Sigmoid colon (tissue), 7 donors: ENCODE measurements around the gene WDFY4. TPM values are rescaled to one million over a fixed set of nuclear protein-coding genes. Genes with fewer than 3 reads are reported as not detected.

Experiments used
- DNase-seq: peaks from one replicate; pipeline ENCODE4 v3.0.0-alpha.2; 2019
- H3K27ac ChIP-seq, 4 donors: fragments of 200-600 bp; sonication (generic); one replicate each; pipeline ENCODE4 v1.5.1; 2016 to 2019; ENCODE audit warnings: mild to moderate bottlenecking in 1 of 4
- H3K27me3 ChIP-seq, 3 donors: fragments of 200-600 bp; sonication (generic); one replicate each; pipeline ENCODE4 v1.5.1; 2019; ENCODE audit warnings: mild to moderate bottlenecking in 1 of 3
- H3K36me3 ChIP-seq, 4 donors: fragments of 200-600 bp; sonication (generic); one replicate each; pipeline ENCODE4 v1.5.1; 2016 to 2019
- H3K4me1 ChIP-seq, 4 donors: fragments of 200-600 bp; sonication (generic); one replicate each; pipeline ENCODE4 v1.5.1; 2017 to 2019
- H3K4me3 ChIP-seq, 4 donors: fragments of 200-600 bp; sonication (generic); one replicate each; pipeline ENCODE4 v1.5.1; 2017 to 2019; ENCODE audit warnings: mild to moderate bottlenecking in 2 of 4, moderate library complexity in 1 of 4
- H3K9me3 ChIP-seq, 4 donors: fragments of 200-600 bp in 3 of 4; sonication (generic) in 3 of 4; one replicate each; pipeline versions ENCODE4 v1.5.1 to v1.6.1; 2013 to 2019
- EP300 ChIP-seq, 4 donors: sonication (generic); formaldehyde crosslinking; IDR thresholded peaks; one replicate each; pipeline ENCODE4 v1.6.1; 2017; ENCODE audit warnings: antibody characterized with exemption in 4 of 4
- POLR2A ChIP-seq, 2 donors: fragments of 450-650 bp; IDR thresholded peaks; one replicate each; pipeline ENCODE4 v1.6.1; 2016; ENCODE audit warnings: antibody characterized with exemption in 2 of 2, mild to moderate bottlenecking in 2 of 2, moderate library complexity in 2 of 2
- POLR2AphosphoS5 ChIP-seq, 4 donors: sonication (generic); formaldehyde crosslinking; IDR thresholded peaks; one replicate each; pipeline ENCODE4 v1.6.1; 2017; ENCODE audit warnings: antibody characterized with exemption in 4 of 4
- WGBS, 2 donors: extraction: QIAGEN DNeasy Blood & Tissue Kit; methylation state at CpG; one replicate each; pipeline ENCODE4 v1.1.7; 2013; 5-methylcytosine and 5-hydroxymethylcytosine counted together
- intact Hi-C: fragments of 100-400 bp; cut with DNase I; formaldehyde crosslinking; loops from one replicate; pipeline ENCODE4 v1.15.1; 2023
- polyA plus RNA-seq, 3 donors: library from polyadenylated mRNA; stranded (reverse); fragments of 200-250 nt; gene quantifications; one replicate each; pipeline ENCODE4 v1.2.3, GENCODE V29; 2013
- total RNA-seq, 4 donors: library from RNA; depleted of rRNA; stranded (reverse); fragments of >200 nt; gene quantifications; one replicate each; pipeline ENCODE4 v1.1.0, GENCODE V29; 2016
- TF ChIP-seq, protein P1 (sequence below), 4 experiments: fragments of 450-650 bp in 3 of 4; fragments of 200-600 bp in 1 of 4; IDR thresholded peaks; one replicate each; pipeline ENCODE4 v1.5.1; 2016 to 2019; ENCODE audit warnings: antibody characterized with exemption in 4 of 4, mild to moderate bottlenecking in 3 of 4, moderate library complexity in 2 of 4
- donor health status: healthy with polysubstance abuse.
- donor health status: Bipolar disorder and iron deficiency.
- donor health status: healthy.

WDFY4 gene
- total and polyA plus RNA-seq, 7 donors, result 0.60 to 18.6 (median 2.5) TPM

DNA sequence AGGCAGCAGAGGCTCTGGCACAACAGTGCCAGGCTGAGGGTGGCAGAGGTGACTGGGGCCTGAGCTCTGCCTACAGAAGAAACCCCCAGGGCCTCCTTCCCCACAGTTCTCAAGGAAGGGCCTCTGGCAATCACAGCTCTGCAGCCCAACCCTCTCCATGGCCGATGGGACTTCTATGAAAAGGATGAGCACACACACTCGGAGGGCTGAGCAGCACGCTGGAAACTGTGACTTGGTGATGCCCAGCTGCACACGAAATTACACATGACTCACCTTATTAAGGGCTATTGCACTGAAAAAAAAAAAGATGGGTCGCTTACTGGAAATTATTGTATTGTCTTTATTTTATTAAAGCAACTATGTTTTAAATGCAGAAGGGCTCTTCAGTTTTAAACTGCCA, 297.9 kb downstream of the WDFY4 start:
- Histone ChIP-seq H3K36me3 (no peaks in the 10 kb centered on the region), H3K27ac (no peak overlapping the region), H3K4me3 (no peak overlapping the region), H3K27me3 (no peaks in the 10 kb centered on the region), H3K4me1 (peaks cover 0 to 5% (median 2%) of the 10 kb centered on the region in 4 donors), H3K9me3 (no peaks in the 10 kb centered on the region)
- 77 to 89% methylated on average over 5 of the region's 5 CpGs for WGBS, 2 donors
- intact Hi-C loops, result loop anchor here (5.0 to 10.0 kb wide), 2 partner anchors 180 to 532 kb away; no protein-coding TSS in a partner anchor
- no peak for TF ChIP-seq EP300 (IDR thresholded peaks at IDR 0.05)
- TF ChIP-seq, protein P1, sequence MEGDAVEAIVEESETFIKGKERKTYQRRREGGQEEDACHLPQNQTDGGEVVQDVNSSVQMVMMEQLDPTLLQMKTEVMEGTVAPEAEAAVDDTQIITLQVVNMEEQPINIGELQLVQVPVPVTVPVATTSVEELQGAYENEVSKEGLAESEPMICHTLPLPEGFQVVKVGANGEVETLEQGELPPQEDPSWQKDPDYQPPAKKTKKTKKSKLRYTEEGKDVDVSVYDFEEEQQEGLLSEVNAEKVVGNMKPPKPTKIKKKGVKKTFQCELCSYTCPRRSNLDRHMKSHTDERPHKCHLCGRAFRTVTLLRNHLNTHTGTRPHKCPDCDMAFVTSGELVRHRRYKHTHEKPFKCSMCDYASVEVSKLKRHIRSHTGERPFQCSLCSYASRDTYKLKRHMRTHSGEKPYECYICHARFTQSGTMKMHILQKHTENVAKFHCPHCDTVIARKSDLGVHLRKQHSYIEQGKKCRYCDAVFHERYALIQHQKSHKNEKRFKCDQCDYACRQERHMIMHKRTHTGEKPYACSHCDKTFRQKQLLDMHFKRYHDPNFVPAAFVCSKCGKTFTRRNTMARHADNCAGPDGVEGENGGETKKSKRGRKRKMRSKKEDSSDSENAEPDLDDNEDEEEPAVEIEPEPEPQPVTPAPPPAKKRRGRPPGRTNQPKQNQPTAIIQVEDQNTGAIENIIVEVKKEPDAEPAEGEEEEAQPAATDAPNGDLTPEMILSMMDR (IDR thresholded peaks at IDR 0.05), result no peak
- no peak for TF ChIP-seq POLR2A (IDR thresholded peaks at IDR 0.05)
- no peak for TF ChIP-seq POLR2AphosphoS5 (IDR thresholded peaks at IDR 0.05)
- no peak for DNase-seq

DNA sequence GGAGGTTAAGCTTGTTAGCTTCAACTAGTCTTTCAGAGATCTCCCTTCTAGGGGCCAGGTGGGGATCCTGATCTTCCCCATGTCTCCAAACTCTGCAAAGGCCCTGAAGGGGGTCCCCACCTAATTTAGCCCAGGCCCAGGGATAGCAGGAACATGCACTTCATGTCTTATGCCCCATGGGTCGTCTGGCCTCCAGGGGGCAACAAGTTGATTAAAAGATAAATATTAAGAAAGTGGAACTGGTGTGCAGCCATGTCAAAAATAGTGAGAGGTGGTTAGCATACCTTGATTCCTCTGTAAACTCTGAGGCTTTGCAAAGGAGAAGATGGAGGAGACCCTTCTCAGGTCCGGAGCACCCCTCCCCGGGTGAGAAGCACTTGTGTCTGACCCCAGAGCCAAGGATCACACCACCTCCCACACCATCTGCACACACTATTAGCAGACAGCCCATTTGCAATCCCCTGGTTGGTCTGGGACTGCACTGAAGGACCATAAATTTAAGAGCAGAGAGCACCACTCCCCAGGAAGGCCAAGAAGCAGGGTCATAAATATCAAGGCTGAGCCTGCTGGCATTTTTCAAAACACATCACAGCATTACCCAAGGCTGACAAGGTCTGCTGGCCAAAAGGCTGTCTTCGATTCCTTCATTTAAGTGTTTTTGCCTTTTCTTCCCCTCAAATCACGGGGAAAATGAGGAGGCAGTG, 299.1 kb downstream of the WDFY4 start:
- intact Hi-C loops, result loop anchor here (5.0 to 10.0 kb wide), 2 partner anchors 179 to 531 kb away; no protein-coding TSS in a partner anchor
- H3K27ac ChIP-seq, result no peak overlapping the region
- no peaks in the 10 kb centered on the region for H3K36me3 ChIP-seq
- H3K27me3 ChIP-seq, result no peaks in the 10 kb centered on the region
- TF ChIP-seq, protein P1 (IDR thresholded peaks at IDR 0.05), result no peak
- TF ChIP-seq POLR2A (IDR thresholded peaks at IDR 0.05) (no peak), POLR2AphosphoS5 (IDR thresholded peaks at IDR 0.05) (no peak)
- no peaks in the 10 kb centered on the region for H3K9me3 ChIP-seq
- H3K4me3 ChIP-seq, result no peak overlapping the region
- DNase-seq, result no peak
- WGBS, 2 donors, result 69 to 73% methylated on average over 5 of the region's 5 CpGs
- H3K4me1 ChIP-seq, result peaks cover 0 to 5% (median 2%) of the 10 kb centered on the region in 4 donors

DNA sequence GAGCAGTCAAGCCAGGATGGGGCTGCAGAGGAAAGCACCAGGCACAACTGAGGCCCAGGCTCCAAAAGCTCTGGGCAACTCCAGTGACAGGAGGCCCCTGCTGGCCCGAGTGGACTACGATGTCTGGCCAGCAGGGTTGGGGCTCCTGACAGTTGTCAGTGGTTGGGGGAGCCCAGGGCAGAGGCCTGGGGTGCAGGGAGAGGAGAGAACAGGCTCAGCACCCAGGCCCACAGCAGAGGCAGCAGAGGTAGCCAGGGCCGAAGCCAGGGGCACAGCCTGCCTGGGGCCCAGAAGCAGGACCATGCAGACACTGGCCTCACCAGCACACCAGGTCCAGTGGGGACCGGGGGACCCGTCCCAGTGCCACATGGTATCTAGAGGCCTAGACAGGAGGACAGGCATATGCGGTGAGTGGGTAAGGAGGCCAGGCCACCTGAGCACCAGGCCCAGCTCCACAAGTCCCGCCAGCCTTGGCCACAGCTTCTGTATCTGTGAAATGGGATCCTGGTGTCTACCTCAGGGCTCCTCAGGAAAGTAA, 301.0 kb downstream of the WDFY4 start:
- intact Hi-C loops, result loop anchor here (10.0 kb wide), 1 partner anchor 529 kb away; no protein-coding TSS in a partner anchor
- Histone ChIP-seq H3K9me3 (no peaks in the 10 kb centered on the region), H3K4me3 (no peak overlapping the region), H3K27me3 (no peaks in the 10 kb centered on the region), H3K27ac (no peak overlapping the region), H3K36me3 (no peaks in the 10 kb centered on the region), H3K4me1 (peaks cover 0 to 5% (median 2%) of the 10 kb centered on the region in 4 donors)
- DNase-seq, result no peak
- TF ChIP-seq, protein P1 (IDR thresholded peaks at IDR 0.05), result no peak
- TF ChIP-seq POLR2A (IDR thresholded peaks at IDR 0.05) (no peak), EP300 (IDR thresholded peaks at IDR 0.05) (no peak), POLR2AphosphoS5 (IDR thresholded peaks at IDR 0.05) (no peak)
- 90 to 93% methylated on average over 7 of the region's 7 CpGs for WGBS, 2 donors

DNA sequence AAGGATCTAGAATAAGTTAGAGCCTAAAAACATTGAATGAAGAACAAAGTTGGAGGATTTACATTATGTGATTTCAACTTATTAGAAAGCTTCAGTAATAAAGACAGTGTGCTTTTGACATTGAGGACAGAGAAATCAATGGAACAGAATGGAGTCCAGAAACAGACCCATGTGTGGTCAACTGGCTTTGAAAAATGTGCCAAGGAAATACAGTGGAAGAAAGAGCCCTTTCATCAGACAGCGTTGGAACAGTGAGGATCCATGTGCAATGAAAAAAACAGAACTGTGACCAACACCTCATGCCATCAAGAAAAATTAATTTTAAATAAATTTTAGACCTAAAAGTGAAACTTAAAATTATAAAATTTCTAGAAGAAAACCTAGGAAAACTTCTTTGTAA, 305.6 kb downstream of the WDFY4 start:
- Histone ChIP-seq H3K27me3 (no peaks in the 10 kb centered on the region), H3K36me3 (no peaks in the 10 kb centered on the region), H3K4me1 (no peaks in the 10 kb centered on the region), H3K4me3 (no peak overlapping the region), H3K9me3 (no peaks in the 10 kb centered on the region), H3K27ac (no peak overlapping the region)
- intact Hi-C loops, result no loop called here
- WGBS, 2 donors, result 87 to 97% methylated on average over 1 of the region's 1 CpG
- DNase-seq, result no peak
- no peak for TF ChIP-seq EP300 (IDR thresholded peaks at IDR 0.05)
- TF ChIP-seq POLR2A (IDR thresholded peaks at IDR 0.05), result no peak
- no peak for TF ChIP-seq POLR2AphosphoS5 (IDR thresholded peaks at IDR 0.05)
- TF ChIP-seq, protein P1 (IDR thresholded peaks at IDR 0.05), result no peak
